Measurements from ENCODE around the gene LARP6. TPM values are rescaled to one million over a fixed set of nuclear protein-coding genes. Genes with fewer than 3 reads are reported as not detected.

The LARP6 gene
- total and polyA plus RNA-seq, 8 donors = 7.7 to 17.8 (median 13.8) TPM

- no peaks in the 10 kb centered on the region for H3K9me3 ChIP-seq
- H3K4me1 ChIP-seq = peaks cover 9 to 23% of the 10 kb centered on the region in 2 donors
- no peak overlapping the region for H3K4me3 ChIP-seq
- TF ChIP-seq CTCF (IDR thresholded peaks at IDR 0.05) = no peak
- ATAC-seq (peak; percentile 95), DNase-seq (peak in 3 of 4 donors; percentile 69 to 91 (median 86))
- H3K36me3 ChIP-seq = no peaks in the 10 kb centered on the region
- peak overlapping the region; percentile 5 to 60 for H3K27ac ChIP-seq
- intact Hi-C loops (cut with DNase I) = no loop called here
- H3K27me3 ChIP-seq = peaks cover 11 to 76% of the 10 kb centered on the region in 2 donors
Measured at GRCh38 chr15:70799667-70800450, 54.1 kb downstream of the LARP6 start.

GRCh38 chr15:70797464-70797863 is 56.5 kb downstream of the LARP6 start:
- intact Hi-C loops (cut with DNase I) = no loop called here
- ATAC-seq = no peak

DNA sequence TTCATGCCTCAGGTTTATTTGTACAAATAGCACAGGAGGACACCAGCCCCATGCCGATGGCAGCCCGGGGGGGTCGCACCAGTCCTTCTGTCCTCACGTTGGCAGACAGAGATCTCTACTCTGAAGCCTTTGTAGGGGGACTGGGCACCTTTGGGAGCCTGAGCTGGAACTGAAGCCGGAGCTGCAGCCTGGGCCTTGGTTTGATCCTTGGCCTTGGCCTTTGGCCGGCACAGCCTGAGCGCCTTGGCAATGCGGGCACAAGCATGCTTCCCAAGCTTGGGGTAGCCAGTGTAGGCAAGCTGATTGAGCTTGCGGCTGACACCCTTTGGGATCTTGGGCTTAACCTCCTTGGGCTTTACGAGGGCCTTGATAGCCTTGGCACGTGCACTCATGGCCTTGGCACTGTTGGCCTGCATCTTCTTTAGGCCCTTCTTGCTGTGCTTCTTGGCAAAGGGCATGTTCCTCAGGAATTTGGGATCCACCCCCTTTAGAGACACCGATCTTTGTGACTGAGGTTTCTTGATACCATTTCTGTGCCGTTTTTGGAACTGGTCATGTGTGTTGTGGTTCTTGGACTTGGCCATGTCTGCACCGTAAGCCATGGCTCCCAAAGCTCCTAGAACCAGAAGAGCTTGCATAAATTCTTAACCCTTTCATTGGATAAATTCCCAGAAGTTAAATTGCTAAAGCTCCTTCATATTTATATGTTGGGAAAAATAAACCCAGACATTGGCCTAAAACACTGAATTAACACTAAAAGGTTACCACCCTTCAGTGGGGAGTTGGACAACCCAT is 57.2 kb downstream of the LARP6 start:
- intact Hi-C loops (cut with DNase I) = no loop called here
- H3K4me1 ChIP-seq = peaks cover 9 to 21% of the 10 kb centered on the region in 2 donors
- H3K36me3 ChIP-seq = no peaks in the 10 kb centered on the region
- H3K9me3 ChIP-seq = no peaks in the 10 kb centered on the region
- H3K27ac ChIP-seq = no peak overlapping the region
- DNase-seq (no peak), ATAC-seq (no peak)
- H3K4me3 ChIP-seq = no peak overlapping the region
- TF ChIP-seq CTCF (IDR thresholded peaks at IDR 0.05) = no peak
- peaks cover 6 to 74% of the 10 kb centered on the region in 2 donors for H3K27me3 ChIP-seq

More at GRCh38 chr15:70797464-70797863, 56.5 kb downstream of the LARP6 start:
- H3K4me1 ChIP-seq = peaks cover 9 to 23% of the 10 kb centered on the region in 2 donors
- peaks cover 6 to 75% of the 10 kb centered on the region in 2 donors for H3K27me3 ChIP-seq
- no peaks in the 10 kb centered on the region for H3K36me3 ChIP-seq
- DNase-seq = no peak
- no peaks in the 10 kb centered on the region for H3K9me3 ChIP-seq
- no peak overlapping the region for H3K27ac ChIP-seq
- TF ChIP-seq CTCF (IDR thresholded peaks at IDR 0.05) = no peak
- no peak overlapping the region for H3K4me3 ChIP-seq

DNA sequence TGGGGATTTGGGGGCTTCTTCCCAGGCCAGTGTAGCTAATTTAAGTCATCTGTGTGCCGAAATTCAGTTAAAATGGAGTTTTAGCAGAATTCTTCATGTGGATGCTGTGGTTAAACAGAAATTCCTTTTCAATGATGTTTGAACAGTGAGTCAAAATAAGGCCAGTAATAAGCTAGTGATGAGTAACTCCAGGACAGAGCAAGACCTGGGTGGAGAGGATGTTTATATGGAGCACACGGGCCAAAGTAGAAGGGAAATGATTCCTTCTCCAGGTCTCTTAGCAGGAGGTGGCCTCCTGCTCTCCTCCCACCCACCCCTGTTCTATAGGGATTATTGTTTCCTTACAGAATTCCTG is 58.7 kb downstream of the LARP6 start:
- intact Hi-C loops (cut with DNase I) = no loop called here
- Histone ChIP-seq H3K27me3 (peaks cover 6 to 83% of the 10 kb centered on the region in 2 donors), H3K27ac (peak overlapping the region; percentile 48 to 80), H3K36me3 (no peaks in the 10 kb centered on the region), H3K4me1 (peaks cover under 1 to 7% of the 10 kb centered on the region in 2 donors), H3K9me3 (no peaks in the 10 kb centered on the region), H3K4me3 (no peak overlapping the region)
- no peak for DNase-seq
- TF ChIP-seq CTCF (IDR thresholded peaks at IDR 0.05) = no peak
- ATAC-seq = peak; percentile 32
